ENCODE measurements around the gene EPHX1. TPM values are rescaled to one million over a fixed set of nuclear protein-coding genes. Genes with fewer than 3 reads are reported as not detected.
A peak's percentile ranks its signal among the peaks of the same experiment; 100 is the strongest.

EPHX1 gene
- total RNA-seq, 3 donors from 2014 or later: 63.6 to 168 (median 67.3) TPM

- TF ChIP-seq POLR2AphosphoS5 (IDR thresholded peaks at IDR 0.05) (peak; percentile 57 to 83 (median 71)), POLR2A (IDR thresholded peaks at IDR 0.05) (no peak), CTCF (IDR thresholded peaks at IDR 0.05) (peak; percentile 76 to 95 (median 89))
- Histone ChIP-seq H3K27ac (peak overlapping the region; percentile 87 to 89), H3K4me1 (peaks cover 5 to 32% of the 10 kb centered on the region in 2 donors), H3K4me3 (peak overlapping the region in 2 of 3 donors; percentile 2 to 14), H3K36me3 (no peaks in the 10 kb centered on the region), H3K9me3 (no peaks in the 10 kb centered on the region), H3K27me3 (no peaks in the 10 kb centered on the region)
- DNase-seq (ENCODE audit: low spot score in 2 of 2): peak; percentile 91 to 94
- intact Hi-C loops (cut with DNase I; ENCODE audit: low total_unique reads): loop anchor here (10.0 kb wide), 1 partner anchor 298 kb away; no protein-coding TSS in a partner anchor
These were observed 37.6 kb upstream of the EPHX1 start for GRCh38 chr1:225772323-225772768.

- intact Hi-C loops (cut with DNase I; ENCODE audit: low total_unique reads): loop anchor here (10.0 kb wide), 1 partner anchor 298 kb away; no protein-coding TSS in a partner anchor
- Histone ChIP-seq H3K27me3 (no peaks in the 10 kb centered on the region), H3K36me3 (no peaks in the 10 kb centered on the region), H3K4me1 (peaks cover 4 to 27% of the 10 kb centered on the region in 2 donors), H3K4me3 (peak overlapping the region in 2 of 3 donors; percentile 2 to 14), H3K9me3 (no peaks in the 10 kb centered on the region), H3K27ac (peak overlapping the region; percentile 87 to 89)
- DNase-seq (ENCODE audit: low spot score in 2 of 2): no peak
- TF ChIP-seq POLR2AphosphoS5 (IDR thresholded peaks at IDR 0.05): no peak
- no peak for TF ChIP-seq CTCF (IDR thresholded peaks at IDR 0.05)
- no peak for TF ChIP-seq POLR2A (IDR thresholded peaks at IDR 0.05)
These were observed 37.1 kb upstream of the EPHX1 start for GRCh38 chr1:225772848-225773247.

GRCh38 chr1:225774281-225775147 lies 35.4 kb upstream of the EPHX1 start:
- H3K4me1 ChIP-seq: peaks cover 0 to 14% of the 10 kb centered on the region in 2 donors
- H3K27me3 ChIP-seq: no peaks in the 10 kb centered on the region
- peak overlapping the region; percentile 87 to 89 for H3K27ac ChIP-seq
- H3K9me3 ChIP-seq: no peaks in the 10 kb centered on the region
- no peaks in the 10 kb centered on the region for H3K36me3 ChIP-seq
- TF ChIP-seq CTCF (IDR thresholded peaks at IDR 0.05) (no peak), POLR2A (IDR thresholded peaks at IDR 0.05) (no peak), POLR2AphosphoS5 (IDR thresholded peaks at IDR 0.05) (no peak)
- intact Hi-C loops (cut with DNase I; ENCODE audit: low total_unique reads): loop anchor here (10.0 kb wide), 1 partner anchor 300 kb away; no protein-coding TSS in a partner anchor
- H3K4me3 ChIP-seq: no peak overlapping the region
- no peak for DNase-seq (ENCODE audit: low spot score in 2 of 2)

- intact Hi-C loops (cut with DNase I; ENCODE audit: low total_unique reads): loop anchor here (10.0 kb wide), 1 partner anchor 301 kb away; no protein-coding TSS in a partner anchor
- Histone ChIP-seq H3K4me3 (no peak overlapping the region), H3K27me3 (no peaks in the 10 kb centered on the region), H3K36me3 (no peaks in the 10 kb centered on the region), H3K9me3 (no peaks in the 10 kb centered on the region), H3K27ac (peak overlapping the region in 1 of 2 donors; percentile 97), H3K4me1 (peaks cover 0 to 24% of the 10 kb centered on the region in 2 donors)
- TF ChIP-seq POLR2A (IDR thresholded peaks at IDR 0.05) (no peak), CTCF (IDR thresholded peaks at IDR 0.05) (no peak), POLR2AphosphoS5 (IDR thresholded peaks at IDR 0.05) (no peak)
- no peak for DNase-seq (ENCODE audit: low spot score in 2 of 2)
These were observed 33.6 kb upstream of the EPHX1 start for GRCh38 chr1:225776294-225776693.

Measured in breast epithelium (tissue), 4 donors.